Fibroblast of lung (primary cell): ENCODE data around the gene PRKG2. TPM values are rescaled to one million over a fixed set of nuclear protein-coding genes. Genes with fewer than 3 reads are reported as not detected.

Experiments
- DNase-seq, 2 donors: peaks; one replicate each; pipeline versions ENCODE4 v3.0.0 to v3.0.0-alpha.2; 2010; ENCODE audit warnings: low read depth in 2 of 2
- H2AFZ ChIP-seq: 2 replicates; pipeline ENCODE4 v1.5.1; 2012; ENCODE audit warnings: low read length, control low read depth, inconsistent platforms
- H3K27ac ChIP-seq: 2 replicates; pipeline ENCODE4 v1.5.1; 2011; ENCODE audit warnings: low read length, control low read depth; ENCODE audit not compliant: insufficient read depth
- H3K27me3 ChIP-seq: 2 replicates; pipeline ENCODE4 v1.5.1; 2011; ENCODE audit warnings: mild to moderate bottlenecking, low read length; ENCODE audit not compliant: control insufficient read depth, insufficient read depth
- H3K36me3 ChIP-seq: 2 replicates; pipeline ENCODE4 v1.5.1; 2011; ENCODE audit warnings: low read length; ENCODE audit not compliant: control insufficient read depth, insufficient read depth
- H3K4me1 ChIP-seq: 2 replicates; pipeline ENCODE4 v1.5.1; 2011; ENCODE audit warnings: low read length; ENCODE audit not compliant: control insufficient read depth, insufficient read depth; ENCODE audit errors: extremely low read depth
- H3K4me2 ChIP-seq: 2 replicates; pipeline ENCODE4 v1.5.1; 2011; ENCODE audit warnings: low read length, control low read depth; ENCODE audit not compliant: insufficient read depth; ENCODE audit errors: extremely low read depth
- H3K4me3 ChIP-seq, 4 experiments: fragments of 200-600 bp in 1 of 4; sonication (generic) in 1 of 4; replicated peaks in 1 of 4; 2 replicates each; pipeline ENCODE4 v1.5.1; 2011 to 2016; ENCODE audit warnings: low read length in 4 of 4, low read depth in 3 of 4, mild to moderate bottlenecking in 3 of 4, control low read depth in 2 of 4, inconsistent platforms in 1 of 4, mixed read lengths in 1 of 4; ENCODE audit not compliant: insufficient read depth in 1 of 4; ENCODE audit errors: control extremely low read depth in 1 of 4
- H3K79me2 ChIP-seq: 2 replicates; pipeline ENCODE4 v1.5.1; 2012; ENCODE audit warnings: mild to moderate bottlenecking, low read length, inconsistent platforms; ENCODE audit not compliant: control insufficient read depth, insufficient read depth
- H3K9ac ChIP-seq: 2 replicates; pipeline ENCODE4 v1.5.1; 2011; ENCODE audit warnings: mild to moderate bottlenecking, low read length, control low read depth; ENCODE audit not compliant: insufficient read depth
- H3K9me3 ChIP-seq: 2 replicates; pipeline ENCODE4 v1.5.1; 2012; ENCODE audit warnings: low read depth, low read length; ENCODE audit not compliant: control insufficient read depth, insufficient read depth
- H4K20me1 ChIP-seq: 2 replicates; pipeline ENCODE4 v1.5.1; 2011; ENCODE audit warnings: low read length; ENCODE audit not compliant: control insufficient read depth, insufficient read depth; ENCODE audit errors: extremely low read depth
- CTCF ChIP-seq, 2 donors: IDR thresholded peaks in 1 of 2; conservative IDR thresholded peaks in 1 of 2; 1 replicate in 1 of 2; 2 replicates in 1 of 2; pipeline ENCODE4 v1.5.1; 2011 to 2012; ENCODE audit warnings: low read length in 2 of 2, control low read depth in 1 of 2, inconsistent platforms in 1 of 2, low read depth in 1 of 2, mild to moderate bottlenecking in 1 of 2
- EZH2 ChIP-seq: IDR thresholded peaks from 2 replicates; pipeline ENCODE4 v1.5.1; 2012; ENCODE audit warnings: low read length, control low read depth, mild to moderate bottlenecking; ENCODE audit errors: missing control alignments
- polyA plus RNA-seq, 2 donors: library from polyadenylated mRNA; depleted of rRNA in 1 of 2; stranded (reverse) in 1 of 2; unstranded in 1 of 2; fragments of >200 nt; gene quantifications; 2 replicates each; pipeline ENCODE4 v1.2.1, GENCODE V29; 2011 to 2012; ENCODE audit warnings: missing spikeins in 1 of 2
- total RNA-seq: library from RNA; depleted of rRNA; stranded (reverse); fragments of >200 nt; gene quantifications from 2 replicates; pipeline ENCODE4 v1.2.1, GENCODE V29; 2014

The PRKG2 gene
- total and polyA plus RNA-seq, 2 donors (not counting 1 experiment from before 2014, with no cell fraction given): 2.8 to 17.5 TPM

- H3K79me2 ChIP-seq: no peaks in the 10 kb centered on the region
- no peaks in the 10 kb centered on the region for H4K20me1 ChIP-seq
- H3K27me3 ChIP-seq: no peaks in the 10 kb centered on the region
- H3K9me3 ChIP-seq: no peaks in the 10 kb centered on the region
- H3K4me3 ChIP-seq: no peak overlapping the region
- TF ChIP-seq EZH2 (no peak), CTCF (conservative IDR thresholded peaks at IDR 0.05 in 1 of 2, IDR thresholded peaks at IDR 0.05 in 1 of 2; ENCODE audit: low read depth in 1 of 2, low read length in 2 of 2) (no peak)
- no peak overlapping the region for H2AFZ ChIP-seq
- peaks cover 1% of the 10 kb centered on the region for H3K36me3 ChIP-seq
- H3K9ac ChIP-seq: no peak overlapping the region
- no peak for DNase-seq
- no peak overlapping the region for H3K27ac ChIP-seq
- no peak overlapping the region for H3K4me2 ChIP-seq
- no peaks in the 10 kb centered on the region for H3K4me1 ChIP-seq
Measured at GRCh38 chr4:81152839-81153713, 61.9 kb downstream of the PRKG2 start.

DNA sequence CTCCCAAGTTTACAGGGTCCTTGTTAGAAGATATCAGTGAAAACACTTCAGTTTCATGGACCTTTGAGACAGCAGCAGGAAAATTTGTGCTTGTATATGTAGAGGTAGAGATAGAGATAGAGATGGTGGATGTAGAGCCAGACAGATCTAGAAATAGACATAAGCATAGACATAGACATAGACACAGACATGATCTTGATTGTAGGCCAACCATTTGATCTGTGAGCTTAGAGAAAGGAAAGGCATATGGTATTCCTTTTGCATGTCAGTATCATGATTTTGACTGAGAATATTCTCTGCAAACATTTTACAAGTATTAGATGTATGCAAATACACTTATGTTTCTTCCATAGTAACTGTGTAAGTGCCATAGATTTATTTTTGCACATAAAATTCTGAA lies 65.0 kb downstream of the PRKG2 start:
- Histone ChIP-seq H3K27me3 (no peaks in the 10 kb centered on the region), H3K36me3 (peaks cover 1% of the 10 kb centered on the region), H3K4me1 (no peaks in the 10 kb centered on the region), H3K9me3 (no peaks in the 10 kb centered on the region), H4K20me1 (no peaks in the 10 kb centered on the region), H3K27ac (no peak overlapping the region), H3K79me2 (no peaks in the 10 kb centered on the region), H3K4me3 (no peak overlapping the region), H3K9ac (no peak overlapping the region), H3K4me2 (no peak overlapping the region), H2AFZ (no peak overlapping the region)
- TF ChIP-seq EZH2: no peak
- DNase-seq: no peak

- no peak for DNase-seq
- Histone ChIP-seq H3K4me1 (no peaks in the 10 kb centered on the region), H3K4me3 (no peak overlapping the region), H2AFZ (peak overlapping the region; percentile 34), H3K9ac (no peak overlapping the region), H3K27me3 (no peaks in the 10 kb centered on the region), H4K20me1 (no peaks in the 10 kb centered on the region), H3K27ac (no peak overlapping the region), H3K9me3 (no peaks in the 10 kb centered on the region), H3K79me2 (no peaks in the 10 kb centered on the region), H3K36me3 (peaks cover 1% of the 10 kb centered on the region), H3K4me2 (no peak overlapping the region)
- TF ChIP-seq EZH2 (no peak), CTCF (conservative IDR thresholded peaks at IDR 0.05 in 1 of 2, IDR thresholded peaks at IDR 0.05 in 1 of 2; ENCODE audit: low read depth in 1 of 2, low read length in 2 of 2) (no peak)
Measured at GRCh38 chr4:81148576-81148975, 66.4 kb downstream of the PRKG2 start.
